Tibial artery (tissue), 4 donors: ENCODE measurements around the gene SLC37A1.
A peak's percentile ranks its signal among the peaks of the same experiment; 100 is the strongest.

Source experiments
- DNase-seq, 2 donors: peaks; one replicate each; pipeline ENCODE4 v3.0.0-alpha.2; 2019
- H3K27ac ChIP-seq, 2 donors: fragments of 200-600 bp; sonication (generic) in 1 of 2; 1 replicate in 1 of 2; 2 replicates in 1 of 2; pipeline ENCODE4 v1.5.1; 2018 to 2019; ENCODE audit warnings: mild to moderate bottlenecking in 1 of 2
- H3K27me3 ChIP-seq, 2 donors: fragments of 200-600 bp; sonication (generic) in 1 of 2; one replicate each; pipeline versions ENCODE4 v1.5.1 to v1.6.0; 2016 to 2019
- H3K36me3 ChIP-seq, 3 donors: fragments of 200-600 bp; sonication (generic) in 2 of 3; one replicate each; pipeline ENCODE4 v1.5.1; 2016 to 2019; ENCODE audit warnings: mild to moderate bottlenecking in 2 of 3
- H3K4me1 ChIP-seq, 4 donors: fragments of 200-600 bp; sonication (generic) in 2 of 4; 1 replicate in 3 of 4; 2 replicates in 1 of 4; pipeline ENCODE4 v1.5.1; 2016 to 2019
- H3K4me3 ChIP-seq, 2 donors: fragments of 200-600 bp; sonication (generic) in 1 of 2; 1 replicate in 1 of 2; 2 replicates in 1 of 2; pipeline ENCODE4 v1.5.1; 2018 to 2019; ENCODE audit warnings: mild to moderate bottlenecking in 2 of 2
- H3K9me3 ChIP-seq, 3 donors: fragments of 200-600 bp; sonication (generic) in 1 of 3; one replicate each; pipeline ENCODE4 v1.5.1; 2016 to 2019
- CTCF ChIP-seq, 2 experiments: fragments of 200-600 bp in 1 of 2; fragments of 450-650 bp in 1 of 2; IDR thresholded peaks; one replicate each; pipeline ENCODE4 v1.5.1; 2017 to 2019; ENCODE audit warnings: antibody characterized with exemption in 2 of 2, mild to moderate bottlenecking in 1 of 2, moderate library complexity in 1 of 2
- intact Hi-C: fragments of 100-400 bp; cut with DNase I; formaldehyde crosslinking; loops from one replicate; pipeline ENCODE4 v1.15.0; 2023; ENCODE audit warnings: low total_unique reads

Gene SLC37A1

GRCh38 chr21:42513151-42513984 lies at the start of gene SLC37A1:
Gene SLC37A1 (plus strand): TSS chr21:42513852. CDS start chr21:42518455, 4,603 bp downstream.
- H3K36me3 ChIP-seq = peaks cover 0 to under 1% (median 0%) of the 10 kb centered on the region in 3 donors
- no peaks in the 10 kb centered on the region for H3K27me3 ChIP-seq
- H3K4me3 ChIP-seq = peak within 1 kb of the TSS; percentile 62 to 94
- TF ChIP-seq CTCF (IDR thresholded peaks at IDR 0.05) = no peak
- no peaks in the 10 kb centered on the region for H3K9me3 ChIP-seq
- peak in 1 of 2 donors; percentile 66 for DNase-seq
- intact Hi-C loops = no loop called here
- H3K4me1 ChIP-seq = peaks cover 0 to 29% (median 14%) of the 10 kb centered on the region in 4 donors
- peak within 1 kb of the TSS; percentile 73 to 81 for H3K27ac ChIP-seq

DNA sequence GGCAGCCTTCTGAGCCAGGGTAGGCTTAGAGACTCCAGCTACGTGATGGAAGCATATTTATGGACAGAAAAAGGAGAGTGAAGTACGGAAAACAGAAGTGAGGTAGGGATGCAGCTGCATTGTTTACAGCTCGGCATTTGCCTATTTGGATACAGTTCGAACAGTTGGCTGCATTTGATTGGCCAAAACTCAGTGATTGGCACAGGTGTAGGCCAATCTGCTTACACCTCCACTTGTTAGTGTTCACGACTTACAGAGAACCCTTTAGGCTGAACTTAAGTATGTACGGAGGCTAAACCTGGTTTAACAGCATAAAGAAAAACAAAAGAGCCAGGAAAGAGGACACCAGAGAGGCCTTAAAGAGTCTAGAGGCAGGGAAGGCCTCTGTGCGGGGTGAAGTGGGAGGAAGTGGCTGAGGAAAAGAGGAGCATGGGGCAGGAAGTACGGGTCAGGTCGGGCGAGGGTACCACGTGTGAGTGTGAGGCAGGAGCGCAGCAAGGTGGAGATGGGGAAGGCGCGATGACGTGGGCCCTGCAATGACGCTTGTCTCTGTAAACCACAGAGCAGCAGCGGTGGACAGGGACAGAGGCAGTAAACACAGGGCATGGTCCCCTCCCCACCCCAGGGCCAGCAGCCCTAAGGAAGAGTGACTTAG lies 49.7 kb upstream of the SLC37A1 start:
- peak in 1 of 2 donors; percentile 59 for DNase-seq

DNA sequence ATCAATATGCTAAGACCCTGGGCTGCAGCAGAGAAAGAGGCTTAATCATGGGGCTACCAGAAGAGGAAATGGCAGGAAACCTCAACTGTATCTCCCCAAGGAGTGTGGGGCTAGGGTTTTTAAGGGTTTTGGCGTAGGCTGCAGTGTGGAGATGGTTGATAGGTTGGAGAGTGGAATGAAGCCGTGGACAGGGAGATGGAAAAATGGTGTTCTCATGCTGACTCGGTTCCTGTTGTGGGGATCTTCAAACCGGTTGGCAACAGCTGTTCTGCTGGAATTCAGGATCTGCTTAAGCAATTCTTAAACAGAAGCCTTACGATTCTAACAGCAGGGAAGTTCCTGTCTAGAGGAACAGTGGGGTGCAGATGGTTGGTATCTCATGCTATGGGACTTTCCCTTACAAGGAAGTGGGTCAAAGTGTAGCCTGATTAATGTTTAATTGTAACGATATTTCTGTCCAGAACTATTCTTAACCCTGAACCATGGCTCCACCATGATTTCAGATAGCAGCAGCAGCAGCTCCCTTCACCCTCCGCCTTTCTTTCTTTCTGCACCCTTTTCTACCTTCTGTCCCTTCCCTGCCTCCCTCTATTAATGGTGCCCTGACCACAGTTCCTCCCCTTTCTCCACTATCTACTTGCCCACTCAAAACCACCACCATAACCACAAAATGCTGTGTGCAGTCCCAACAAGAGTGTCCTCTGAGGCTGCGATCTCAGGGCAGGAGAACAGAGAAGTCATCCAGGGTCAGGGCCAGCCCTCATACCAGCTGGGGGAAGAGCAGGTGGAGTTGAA lies 48.4 kb upstream of the SLC37A1 start:
- intact Hi-C loops = no loop called here
- Histone ChIP-seq H3K27ac (no peak overlapping the region), H3K36me3 (no peaks in the 10 kb centered on the region), H3K27me3 (peaks cover 0 to 15% of the 10 kb centered on the region in 2 donors), H3K4me1 (no peaks in the 10 kb centered on the region), H3K9me3 (no peaks in the 10 kb centered on the region), H3K4me3 (no peak overlapping the region)
- peak in 1 of 2 donors; percentile 17 for DNase-seq
- TF ChIP-seq CTCF (IDR thresholded peaks at IDR 0.05) = no peak

More for the DNA sequence above, 49.7 kb upstream of the SLC37A1 start:
- no peaks in the 10 kb centered on the region for H3K4me1 ChIP-seq
- no peak overlapping the region for H3K27ac ChIP-seq
- H3K27me3 ChIP-seq = peaks cover 0 to 15% of the 10 kb centered on the region in 2 donors
- intact Hi-C loops = no loop called here
- H3K9me3 ChIP-seq = no peaks in the 10 kb centered on the region
- no peak for TF ChIP-seq CTCF (IDR thresholded peaks at IDR 0.05)
- no peak overlapping the region for H3K4me3 ChIP-seq
- no peaks in the 10 kb centered on the region for H3K36me3 ChIP-seq

DNA sequence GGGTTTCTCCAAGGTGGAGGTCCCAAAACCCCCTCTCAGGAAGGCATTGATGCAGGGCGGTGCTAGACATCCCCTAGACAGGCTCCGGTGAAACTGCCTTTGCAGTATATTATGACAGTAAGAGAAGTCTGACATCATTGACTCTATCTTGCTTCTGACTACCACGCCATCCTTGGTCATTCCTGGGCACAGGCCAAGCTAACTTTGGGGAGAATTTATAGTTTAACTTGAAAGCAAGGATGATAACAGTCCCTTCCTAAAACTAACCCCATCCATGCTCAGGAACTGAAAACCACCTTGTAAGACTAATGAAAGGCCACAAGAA lies 47.9 kb upstream of the SLC37A1 start:
- no peak overlapping the region for H3K27ac ChIP-seq
- no peaks in the 10 kb centered on the region for H3K36me3 ChIP-seq
- H3K9me3 ChIP-seq = no peaks in the 10 kb centered on the region
- H3K4me1 ChIP-seq = no peaks in the 10 kb centered on the region
- H3K4me3 ChIP-seq = no peak overlapping the region
- no peak for TF ChIP-seq CTCF (IDR thresholded peaks at IDR 0.05)
- intact Hi-C loops = no loop called here
- DNase-seq = peak in 1 of 2 donors; percentile 41
- H3K27me3 ChIP-seq = peaks cover 0 to 13% of the 10 kb centered on the region in 2 donors

GRCh38 chr21:42466700-42467099 lies 47.0 kb upstream of the SLC37A1 start:
- no peak for TF ChIP-seq CTCF (IDR thresholded peaks at IDR 0.05)
- DNase-seq = peak in 1 of 2 donors; percentile 20
- Histone ChIP-seq H3K4me1 (no peaks in the 10 kb centered on the region), H3K27ac (no peak overlapping the region), H3K4me3 (no peak overlapping the region), H3K27me3 (peaks cover 0 to 12% of the 10 kb centered on the region in 2 donors), H3K9me3 (no peaks in the 10 kb centered on the region), H3K36me3 (no peaks in the 10 kb centered on the region)
- intact Hi-C loops = no loop called here
